Measurements from ENCODE around the gene C20orf204. TPM values are rescaled to one million over a fixed set of nuclear protein-coding genes. Genes with fewer than 3 reads are reported as not detected.

The C20orf204 gene
- total and polyA plus RNA-seq, 9 of the 15 experiments (the other 6 are each of a cell fraction or from before 2014, with no cell fraction given) = 0.11 to 1.1 (median 0.36) TPM; not detected in 2

GRCh38 chr20:64031822-64032314 is 4.1 kb upstream of the C20orf204 start:
- H3K9me3 ChIP-seq (replicated peaks; ENCODE audit: control insufficient read depth, insufficient read depth, low read depth, low read length) = no peaks in the 10 kb centered on the region
- no peak overlapping the region for H3K4me3 ChIP-seq
- intact Hi-C loops (cut with micrococcal nuclease) = no loop called here
- peaks cover 12 to 33% of the 10 kb centered on the region in 2 experiments for H3K4me1 ChIP-seq (replicated peaks in 1 of 2; ENCODE audit: control insufficient read depth in 2 of 2, insufficient read depth in 2 of 2, low read length in 2 of 2)
- in situ Hi-C loops (cut with MboI) = no loop called here
- peaks cover 78% of the 10 kb centered on the region; the same call in 2 of the 3 replicates for H3K36me3 ChIP-seq (ENCODE audit: control insufficient read depth, insufficient read depth, low read length)
- no TSS peak for BruUV-seq (replicated peaks)
- no peak overlapping the region for H3K4me2 ChIP-seq (ENCODE audit: insufficient read depth, low read length)
- POLR2A ChIA-PET = no interaction called here
- FAIRE-seq (no peak), DNase-seq (ENCODE audit: extremely low read depth in 1 of 4, low spot score in 3 of 4) (no peak), ATAC-seq (no peak)
- no peaks in the 10 kb centered on the region for H4K20me1 ChIP-seq (replicated peaks; ENCODE audit: control insufficient read depth, insufficient read depth, low read length)
- peak overlapping the region in 1 of 2 experiments; percentile 52; a peak in 1 of 4 replicates for H3K9ac ChIP-seq (ENCODE audit: insufficient read depth in 1 of 2, low read depth in 2 of 2, low read length in 2 of 2)
- no peak overlapping the region for H3K27ac ChIP-seq (ENCODE audit: extremely low read depth, low read depth, low read length)
- H3K27me3 ChIP-seq (ENCODE audit: control insufficient read depth in 2 of 2, insufficient read depth in 2 of 2, low read length in 2 of 2) = no peaks in the 10 kb centered on the region
- 88% methylated on average over 14 of the region's 19 CpGs for WGBS (ENCODE audit: insufficient coverage, low coverage, missing lambda C conversion rate)
- H3K9me1 ChIP-seq (ENCODE audit: control insufficient read depth, insufficient read depth, low read length) = peaks cover 3% of the 10 kb centered on the region
- no peak overlapping the region for H2AFZ ChIP-seq (ENCODE audit: low read depth, low read length)
- no peaks in the 10 kb centered on the region for H3K79me2 ChIP-seq (ENCODE audit: control insufficient read depth, insufficient read depth, low read length)
- CTCF ChIA-PET (ENCODE audit: low intra/inter-chr PET ratio) = no interaction called here
- TF ChIP-seq RBM17 (IDR thresholded peaks at IDR 0.05; ENCODE audit: borderline replicate concordance, low read depth, low read length) = no peak
- no peak for TF ChIP-seq ZNF512 (tag; IDR thresholded peaks at IDR 0.05)
- TF ChIP-seq XRCC3 (IDR thresholded peaks at IDR 0.05) = no peak
- TF ChIP-seq PRMT5 (CRISPR knock-in tag; IDR thresholded peaks at IDR 0.05) = no peak
- no peak for TF ChIP-seq PURB (CRISPR knock-in tag; IDR thresholded peaks at IDR 0.05; ENCODE audit: low read depth)
- TF ChIP-seq NEUROD1 (IDR thresholded peaks at IDR 0.05; ENCODE audit: borderline replicate concordance, low read depth, low read length, partially characterized antibody) = no peak
- TF ChIP-seq TAF15 (IDR thresholded peaks at IDR 0.05; ENCODE audit: low read depth, low read length) = no peak
- TF ChIP-seq TSC22D4 (tag; IDR thresholded peaks at IDR 0.05) = no peak
- TF ChIP-seq, protein P1, sequence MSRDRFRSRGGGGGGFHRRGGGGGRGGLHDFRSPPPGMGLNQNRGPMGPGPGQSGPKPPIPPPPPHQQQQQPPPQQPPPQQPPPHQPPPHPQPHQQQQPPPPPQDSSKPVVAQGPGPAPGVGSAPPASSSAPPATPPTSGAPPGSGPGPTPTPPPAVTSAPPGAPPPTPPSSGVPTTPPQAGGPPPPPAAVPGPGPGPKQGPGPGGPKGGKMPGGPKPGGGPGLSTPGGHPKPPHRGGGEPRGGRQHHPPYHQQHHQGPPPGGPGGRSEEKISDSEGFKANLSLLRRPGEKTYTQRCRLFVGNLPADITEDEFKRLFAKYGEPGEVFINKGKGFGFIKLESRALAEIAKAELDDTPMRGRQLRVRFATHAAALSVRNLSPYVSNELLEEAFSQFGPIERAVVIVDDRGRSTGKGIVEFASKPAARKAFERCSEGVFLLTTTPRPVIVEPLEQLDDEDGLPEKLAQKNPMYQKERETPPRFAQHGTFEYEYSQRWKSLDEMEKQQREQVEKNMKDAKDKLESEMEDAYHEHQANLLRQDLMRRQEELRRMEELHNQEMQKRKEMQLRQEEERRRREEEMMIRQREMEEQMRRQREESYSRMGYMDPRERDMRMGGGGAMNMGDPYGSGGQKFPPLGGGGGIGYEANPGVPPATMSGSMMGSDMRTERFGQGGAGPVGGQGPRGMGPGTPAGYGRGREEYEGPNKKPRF (IDR thresholded peaks at IDR 0.05; ENCODE audit: low read depth, low read length) = no peak
- no peak for TF ChIP-seq HDAC6 (IDR thresholded peaks at IDR 0.05; ENCODE audit: low read depth, low read length)
- no peak for TF ChIP-seq CHD2 (IDR thresholded peaks at IDR 0.05; ENCODE audit: low read depth, low read length)
- TF ChIP-seq TAF1 (IDR thresholded peaks at IDR 0.05; ENCODE audit: control insufficient read depth, extremely low read depth, insufficient read depth, low read length, severe bottlenecking) = no peak
- TF ChIP-seq ZNF696 (CRISPR knock-in tag; conservative IDR thresholded peaks at IDR 0.05) = no peak
- no peak for TF ChIP-seq TAF9B (IDR thresholded peaks at IDR 0.05; ENCODE audit: partially characterized antibody)
- TF ChIP-seq STAT6 (CRISPR knock-in tag; IDR thresholded peaks at IDR 0.05) = no peak
